Liver (tissue), 9 donors: ENCODE results near the gene SCAF11. TPM values are rescaled to one million over a fixed set of nuclear protein-coding genes. Genes with fewer than 3 reads are reported as not detected.

Experiments used
- DNase-seq: peaks from one replicate; pipeline ENCODE4 v3.0.0-alpha.2; 2017; ENCODE audit warnings: low spot score
- H3K27ac ChIP-seq, 2 donors: one replicate each; pipeline ENCODE4 v1.7.0; 2013; ENCODE audit warnings: inconsistent platforms in 2 of 2, low read length in 2 of 2, control low read depth in 1 of 2, low read depth in 1 of 2, mild to moderate bottlenecking in 1 of 2
- H3K27me3 ChIP-seq, 4 donors: one replicate each; pipeline versions ENCODE4 v1.6.1 to v1.7.0; 2013; ENCODE audit warnings: low read length in 3 of 4, inconsistent platforms in 1 of 4, mild to moderate bottlenecking in 1 of 4, moderate library complexity in 1 of 4; ENCODE audit not compliant: control insufficient read depth in 4 of 4, insufficient read depth in 4 of 4
- H3K36me3 ChIP-seq, 4 donors: one replicate each; pipeline versions ENCODE4 v1.6.1 to v1.7.0; 2013; ENCODE audit warnings: low read length in 3 of 4, mild to moderate bottlenecking in 3 of 4, low read depth in 1 of 4, moderate library complexity in 1 of 4; ENCODE audit not compliant: control insufficient read depth in 4 of 4, insufficient read depth in 3 of 4
- H3K4me1 ChIP-seq, 4 donors: one replicate each; pipeline versions ENCODE4 v1.6.1 to v1.7.0; 2013; ENCODE audit warnings: low read length in 3 of 4, mild to moderate bottlenecking in 3 of 4, moderate library complexity in 1 of 4; ENCODE audit not compliant: control insufficient read depth in 4 of 4, insufficient read depth in 4 of 4
- H3K4me3 ChIP-seq, 3 donors: one replicate each; pipeline versions ENCODE4 v1.6.1 to v1.7.0; 2013; ENCODE audit warnings: low read length in 3 of 3, control low read depth in 1 of 3, low read depth in 1 of 3, mild to moderate bottlenecking in 1 of 3
- H3K9ac ChIP-seq, 2 donors: one replicate each; pipeline ENCODE4 v1.7.0; 2013; ENCODE audit warnings: low read length in 2 of 2, mild to moderate bottlenecking in 2 of 2, moderate library complexity in 2 of 2, control low read depth in 1 of 2, low read depth in 1 of 2
- H3K9me3 ChIP-seq, 4 donors: one replicate each; pipeline versions ENCODE4 v1.6.1 to v1.7.0; 2013; ENCODE audit warnings: low read length in 3 of 4; ENCODE audit not compliant: control insufficient read depth in 4 of 4
- ATF3 ChIP-seq: IDR thresholded peaks from 2 replicates; pipeline ENCODE4 v1.6.1; 2016; ENCODE audit warnings: antibody characterized with exemption
- CTCF ChIP-seq: fragments of 150-350 bp; IDR thresholded peaks from 2 replicates; pipeline ENCODE4 v1.5.1; 2017; ENCODE audit warnings: improper control_type of control experiment, low read depth, low read length; ENCODE audit not compliant: missing input control
- EGR1 ChIP-seq, 2 donors: IDR thresholded peaks; 2 replicates each; pipeline ENCODE4 v1.6.1; 2016 to 2018; ENCODE audit warnings: antibody characterized with exemption in 2 of 2, low read depth in 2 of 2
- FOXA1 ChIP-seq: IDR thresholded peaks from 2 replicates; pipeline ENCODE4 v1.6.1; 2016; ENCODE audit warnings: antibody characterized with exemption
- FOXA2 ChIP-seq: IDR thresholded peaks from 2 replicates; pipeline ENCODE4 v1.6.1; 2016; ENCODE audit warnings: antibody characterized with exemption
- HNF4A ChIP-seq, 2 donors: conservative IDR thresholded peaks; 2 replicates each; pipeline ENCODE4 v1.6.1; 2016; ENCODE audit warnings: antibody characterized with exemption in 2 of 2, mild to moderate bottlenecking in 2 of 2
- HNF4G ChIP-seq: IDR thresholded peaks from 2 replicates; pipeline ENCODE4 v1.6.1; 2016; ENCODE audit warnings: antibody characterized with exemption
- JUND ChIP-seq, 2 donors: IDR thresholded peaks; 2 replicates each; pipeline ENCODE4 v1.6.1; 2016; ENCODE audit warnings: antibody characterized with exemption in 2 of 2
- MAX ChIP-seq: IDR thresholded peaks from 2 replicates; pipeline ENCODE4 v1.6.1; 2016; ENCODE audit warnings: antibody characterized with exemption
- NR2F2 ChIP-seq: IDR thresholded peaks from 2 replicates; pipeline ENCODE4 v1.6.1; 2016; ENCODE audit warnings: antibody characterized with exemption
- RAD21 ChIP-seq, 2 donors: IDR thresholded peaks; 2 replicates each; pipeline ENCODE4 v1.6.1; 2016; ENCODE audit warnings: antibody characterized with exemption in 2 of 2, mild to moderate bottlenecking in 2 of 2
- REST ChIP-seq: IDR thresholded peaks from 2 replicates; pipeline ENCODE4 v1.6.1; 2016; ENCODE audit warnings: antibody characterized with exemption, mild to moderate bottlenecking
- RXRA ChIP-seq, 2 donors: IDR thresholded peaks; 2 replicates each; pipeline ENCODE4 v1.6.1; 2017 to 2018; ENCODE audit warnings: antibody characterized with exemption in 2 of 2, mild to moderate bottlenecking in 1 of 2
- SP1 ChIP-seq: IDR thresholded peaks from 2 replicates; pipeline ENCODE4 v1.6.1; 2018; ENCODE audit warnings: antibody characterized with exemption, mild to moderate bottlenecking
- TAF1 ChIP-seq: conservative IDR thresholded peaks from 2 replicates; pipeline ENCODE4 v1.6.1; 2016; ENCODE audit warnings: antibody characterized with exemption, mild to moderate bottlenecking
- WGBS: extraction: QIAGEN DNeasy Blood & Tissue Kit; methylation state at CpG from one replicate; pipeline ENCODE4 v1.1.7; 2013; 5-methylcytosine and 5-hydroxymethylcytosine counted together
- polyA plus RNA-seq, 2 donors: library from polyadenylated mRNA; stranded (reverse) in 1 of 2; unstranded in 1 of 2; fragments of 200-250 nt in 1 of 2; fragments of >200 nt in 1 of 2; fragmentation: Nextera tagmentation in 1 of 2; extraction: Ambion mirVana in 1 of 2; gene quantifications; one replicate each; pipeline versions ENCODE4 v1.2.1 to v1.2.3, GENCODE V29; 2013 to 2015
- total RNA-seq, 2 donors: library from RNA; depleted of rRNA; stranded (reverse); fragments of >200 nt; gene quantifications; one replicate each; pipeline ENCODE4 v1.2.3, GENCODE V29; 2014
- TF ChIP-seq, protein P1 (sequence below): IDR thresholded peaks from 2 replicates; pipeline ENCODE4 v1.6.1; 2016; ENCODE audit warnings: antibody characterized with exemption
- donor health status: healthy.
- donor health status: healthy.
- donor health status: healthy.
- donor health status: healthy.
- donor health status: healthy.

Gene SCAF11
- total and polyA plus RNA-seq, 4 donors: 15.6 to 80.0 (median 43.9) TPM

DNA sequence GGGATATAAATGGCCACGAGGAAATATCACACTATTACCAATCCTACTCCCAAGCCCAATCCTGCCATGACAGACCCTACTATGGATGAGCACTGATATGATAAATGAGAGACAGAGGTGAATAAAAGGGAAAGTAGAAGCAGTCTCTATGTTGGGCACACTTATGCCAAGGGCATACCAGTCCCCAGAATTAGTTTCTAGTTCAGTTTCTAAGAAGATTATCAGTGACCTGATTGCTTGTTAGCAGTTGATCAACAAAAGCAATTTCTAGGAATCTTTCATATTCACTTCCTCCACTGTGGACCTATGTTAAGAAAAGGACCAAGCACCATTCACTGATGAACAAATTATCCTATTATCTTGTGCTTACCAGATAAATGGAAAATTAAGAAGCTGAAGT, 20.0 kb downstream of the SCAF11 start:
- no peak overlapping the region for H3K9ac ChIP-seq
- TF ChIP-seq FOXA2: no peak
- TF ChIP-seq JUND (IDR thresholded peaks at IDR 0.05): no peak
- no peak for TF ChIP-seq RXRA (IDR thresholded peaks at IDR 0.05)
- TF ChIP-seq EGR1 (IDR thresholded peaks at IDR 0.05; ENCODE audit: low read depth in 2 of 2): no peak
- no peak for TF ChIP-seq CTCF
- no peak for TF ChIP-seq ATF3
- 100% methylated on average over 1 of the region's 1 CpG for WGBS
- no peak for DNase-seq
- no peaks in the 10 kb centered on the region for H3K9me3 ChIP-seq
- H3K4me1 ChIP-seq: peaks cover 0 to 9% (median 0%) of the 10 kb centered on the region in 4 donors
- H3K4me3 ChIP-seq: no peak overlapping the region
- H3K27me3 ChIP-seq: no peaks in the 10 kb centered on the region
- no peak overlapping the region for H3K27ac ChIP-seq
- peaks cover 0 to 3% (median 1%) of the 10 kb centered on the region in 4 donors for H3K36me3 ChIP-seq

GRCh38 chr12:45969084-45969483, 21.3 kb downstream of the SCAF11 start:
- Histone ChIP-seq H3K4me3 (no peak overlapping the region), H3K36me3 (peaks cover 0 to 3% (median 1%) of the 10 kb centered on the region in 4 donors), H3K27me3 (no peaks in the 10 kb centered on the region), H3K4me1 (peaks cover 0 to 9% (median 0%) of the 10 kb centered on the region in 4 donors), H3K27ac (no peak overlapping the region), H3K9me3 (no peaks in the 10 kb centered on the region), H3K9ac (no peak overlapping the region)
- DNase-seq: no peak
- TF ChIP-seq RAD21 (IDR thresholded peaks at IDR 0.05) (no peak), MAX (no peak), FOXA1 (no peak), NR2F2 (no peak), TAF1 (no peak), RXRA (IDR thresholded peaks at IDR 0.05) (no peak), REST (no peak), FOXA2 (no peak), ATF3 (no peak), SP1 (no peak), HNF4G (no peak), HNF4A (conservative IDR thresholded peaks at IDR 0.05) (no peak), EGR1 (IDR thresholded peaks at IDR 0.05; ENCODE audit: low read depth in 2 of 2) (no peak)
- TF ChIP-seq, protein P1, sequence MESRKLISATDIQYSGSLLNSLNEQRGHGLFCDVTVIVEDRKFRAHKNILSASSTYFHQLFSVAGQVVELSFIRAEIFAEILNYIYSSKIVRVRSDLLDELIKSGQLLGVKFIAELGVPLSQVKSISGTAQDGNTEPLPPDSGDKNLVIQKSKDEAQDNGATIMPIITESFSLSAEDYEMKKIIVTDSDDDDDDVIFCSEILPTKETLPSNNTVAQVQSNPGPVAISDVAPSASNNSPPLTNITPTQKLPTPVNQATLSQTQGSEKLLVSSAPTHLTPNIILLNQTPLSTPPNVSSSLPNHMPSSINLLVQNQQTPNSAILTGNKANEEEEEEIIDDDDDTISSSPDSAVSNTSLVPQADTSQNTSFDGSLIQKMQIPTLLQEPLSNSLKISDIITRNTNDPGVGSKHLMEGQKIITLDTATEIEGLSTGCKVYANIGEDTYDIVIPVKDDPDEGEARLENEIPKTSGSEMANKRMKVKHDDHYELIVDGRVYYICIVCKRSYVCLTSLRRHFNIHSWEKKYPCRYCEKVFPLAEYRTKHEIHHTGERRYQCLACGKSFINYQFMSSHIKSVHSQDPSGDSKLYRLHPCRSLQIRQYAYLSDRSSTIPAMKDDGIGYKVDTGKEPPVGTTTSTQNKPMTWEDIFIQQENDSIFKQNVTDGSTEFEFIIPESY: no peak
- WGBS: 44% methylated on average over 2 of the region's 2 CpGs
